GM19463 (cell line): Measurements from ENCODE around the gene POLDIP3.
"Not testable (repeated sequence)": the region's sequence is repeated elsewhere in the genome, so short reads cannot be mapped to it uniquely, and the experiment has no call there.

Experiments used
- ATAC-seq: cut with Tn5 transposase; IDR thresholded peaks from one replicate; pipeline ENCODE4 v1.9.1; 2021; ENCODE audit warnings: mild to moderate bottlenecking, moderate library complexity; ENCODE audit not compliant: unreplicated experiment

POLDIP3 gene

DNA sequence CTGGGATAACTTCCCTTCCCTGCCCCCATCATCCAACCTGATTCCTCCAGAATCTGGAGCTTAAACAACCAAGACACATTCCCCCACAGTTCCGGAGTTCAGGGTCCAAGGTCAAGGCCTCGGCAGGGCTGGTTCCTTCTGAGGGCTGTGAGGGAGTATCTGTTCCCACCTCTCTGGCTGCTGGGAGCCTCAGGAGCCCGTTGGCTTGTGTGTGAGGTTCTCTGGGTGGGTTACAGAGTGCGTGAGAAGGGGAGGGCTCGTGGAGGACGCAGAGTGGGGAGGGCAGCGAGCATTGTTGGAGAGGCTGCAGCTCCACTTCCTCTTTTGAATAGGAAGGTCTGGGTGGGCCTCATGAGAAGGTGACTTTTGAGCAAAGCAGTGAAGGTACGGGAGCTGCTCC is 52.4 kb downstream of the POLDIP3 start:
- no peak for ATAC-seq

- no peak for ATAC-seq
Observed at GRCh38 chr22:42561856-42562255, 52.8 kb downstream of the POLDIP3 start.

- ATAC-seq, result no peak
Observed at GRCh38 chr22:42560781-42561180, 53.9 kb downstream of the POLDIP3 start.

GRCh38 chr22:42560381-42560780 is 54.3 kb downstream of the POLDIP3 start:
- no peak for ATAC-seq

GRCh38 chr22:42553475-42554361 is 61.0 kb downstream of the POLDIP3 start, which contains the start of gene SERHL2:
SERHL2 (plus strand) TSS chr22:42553956; CDS start chr22:42554021, 65 bp downstream.
- peak; percentile 56 for ATAC-seq

DNA sequence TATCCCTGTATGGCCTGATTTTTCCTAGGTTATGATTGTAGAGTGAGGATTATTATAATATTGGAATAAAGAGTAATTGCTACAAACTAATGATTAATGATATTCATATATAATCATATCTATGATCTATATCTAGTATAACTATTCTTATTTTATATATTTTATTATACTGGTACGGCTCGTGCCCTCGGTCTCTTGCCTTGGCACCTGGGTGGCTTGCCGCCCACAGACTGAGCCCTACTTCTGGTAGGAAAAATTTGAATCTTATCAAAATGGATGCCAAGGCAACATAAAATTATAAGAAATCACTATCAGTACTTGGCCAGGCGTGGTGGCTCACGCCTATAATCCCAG is 62.4 kb downstream of the POLDIP3 start:
- ATAC-seq, result not testable (repeated sequence)

GRCh38 chr22:42549331-42550060 is 65.2 kb downstream of the POLDIP3 start:
- ATAC-seq, result no peak

- no peak for ATAC-seq
Observed at GRCh38 chr22:42548597-42549330, 65.9 kb downstream of the POLDIP3 start.

GRCh38 chr22:42548126-42548525 is 66.6 kb downstream of the POLDIP3 start:
- ATAC-seq, result not testable (repeated sequence)

DNA sequence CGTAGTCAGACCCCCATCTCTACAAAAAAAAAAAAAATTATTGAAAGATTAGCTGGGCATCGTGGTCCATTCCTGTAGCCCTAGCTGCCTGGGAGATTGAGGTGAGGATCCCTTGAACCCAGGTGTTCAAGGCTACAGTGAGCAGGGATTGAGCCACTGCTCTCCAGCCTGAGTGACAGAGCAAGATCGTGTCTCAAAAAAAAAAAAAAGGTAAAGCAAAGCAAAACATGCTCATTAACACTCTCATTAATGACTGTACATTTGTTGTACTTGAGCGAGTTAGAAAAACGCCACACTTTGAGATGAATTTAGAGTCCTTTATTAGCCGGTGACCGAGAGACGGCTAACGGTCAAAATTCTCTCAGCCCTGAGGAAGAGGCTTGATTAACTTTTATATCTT is 67.1 kb downstream of the POLDIP3 start:
- ATAC-seq, result no peak

- ATAC-seq, result no peak
Observed at GRCh38 chr22:42544686-42545085, 70.0 kb downstream of the POLDIP3 start.

DNA sequence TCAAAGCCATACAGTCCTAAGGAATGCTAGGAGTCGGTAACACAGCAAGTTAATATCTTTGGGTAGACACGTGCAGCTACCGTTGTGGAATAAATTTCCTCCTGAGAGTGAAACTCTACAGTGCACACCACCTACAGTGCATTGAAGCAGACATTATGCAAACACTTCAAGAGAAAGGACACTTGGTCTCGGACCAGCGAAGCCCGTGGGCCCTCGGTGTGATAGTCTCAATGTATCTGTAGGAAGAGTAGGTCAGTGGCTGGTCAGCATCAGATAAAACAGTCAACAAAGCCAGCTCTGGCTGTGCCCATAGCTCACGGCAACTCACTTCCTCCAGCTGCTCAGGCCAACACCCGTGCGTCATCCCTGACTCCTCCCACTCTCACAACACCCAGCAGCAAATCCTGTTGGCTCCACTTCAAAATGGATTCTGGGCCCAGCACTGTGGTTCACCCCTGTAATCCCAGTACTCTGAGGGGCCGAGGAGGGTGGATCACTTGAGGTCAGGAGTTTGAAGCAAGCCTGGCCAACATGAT is 75.4 kb downstream of the POLDIP3 start:
- not testable (repeated sequence) for ATAC-seq

DNA sequence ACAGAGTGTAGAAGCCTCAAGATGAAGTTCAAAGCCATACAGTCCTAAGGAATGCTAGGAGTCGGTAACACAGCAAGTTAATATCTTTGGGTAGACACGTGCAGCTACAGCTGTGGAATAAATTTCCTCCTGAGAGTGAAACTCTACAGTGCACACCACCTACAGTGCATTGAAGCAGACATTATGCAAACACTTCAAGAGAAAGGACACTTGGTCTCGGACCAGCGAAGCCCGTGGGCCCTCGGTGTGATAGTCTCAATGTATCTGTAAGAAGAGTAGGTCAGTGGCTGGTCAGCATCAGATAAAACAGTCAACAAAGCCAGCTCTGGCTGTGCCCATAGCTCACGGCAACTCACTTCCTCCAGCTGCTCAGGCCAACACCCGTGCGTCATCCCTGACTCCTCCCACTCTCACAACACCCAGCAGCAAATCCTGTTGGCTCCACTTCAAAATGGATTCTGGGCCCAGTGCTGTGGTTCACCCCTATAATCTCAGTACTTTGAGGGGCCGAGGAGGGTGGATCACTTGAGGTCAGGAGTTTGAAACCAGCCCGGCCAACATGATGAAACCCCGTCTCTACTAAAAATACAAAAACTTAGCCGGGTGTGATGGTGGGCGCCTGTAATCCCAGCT is 77.4 kb downstream of the POLDIP3 start:
- peak; percentile 44 for ATAC-seq

DNA sequence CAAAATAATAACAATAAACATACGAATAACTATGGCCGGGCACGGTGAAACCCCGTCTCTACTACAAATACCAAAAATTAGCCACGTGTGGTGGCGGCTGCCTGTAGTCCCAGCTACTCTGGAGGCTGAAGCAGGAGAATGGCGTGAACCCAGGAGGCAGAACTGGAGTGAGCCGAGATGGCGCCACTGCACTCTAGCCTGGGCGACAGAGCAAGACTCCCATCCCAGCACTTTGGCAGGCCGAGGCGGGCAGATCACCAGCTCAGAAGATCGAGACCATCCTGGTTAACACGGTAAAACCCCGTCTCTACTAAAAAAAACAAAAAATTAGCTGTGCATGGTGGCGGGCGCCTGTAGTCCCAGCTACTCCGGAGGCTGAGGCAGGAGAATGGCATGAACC is 78.0 kb downstream of the POLDIP3 start:
- ATAC-seq, result not testable (repeated sequence)

DNA sequence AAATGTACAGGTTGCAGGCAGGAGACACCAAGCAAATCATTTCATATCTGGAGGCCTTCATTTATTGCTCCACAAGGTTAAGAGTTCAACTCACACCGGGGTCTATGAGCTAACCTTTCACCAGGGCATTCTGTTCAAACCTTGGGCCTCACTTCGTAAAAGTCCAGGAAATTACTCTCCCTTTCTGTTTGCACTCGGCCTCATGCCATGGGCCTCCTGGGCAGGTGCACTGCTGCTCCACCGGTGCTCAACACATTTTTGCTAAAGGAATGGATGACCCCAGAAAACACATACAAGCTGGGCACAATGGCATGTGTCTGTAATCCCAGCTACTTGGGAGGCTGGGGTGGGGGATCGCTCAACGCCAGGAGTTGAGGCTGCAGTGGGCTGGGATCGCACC is 78.5 kb downstream of the POLDIP3 start:
- ATAC-seq, result no peak

DNA sequence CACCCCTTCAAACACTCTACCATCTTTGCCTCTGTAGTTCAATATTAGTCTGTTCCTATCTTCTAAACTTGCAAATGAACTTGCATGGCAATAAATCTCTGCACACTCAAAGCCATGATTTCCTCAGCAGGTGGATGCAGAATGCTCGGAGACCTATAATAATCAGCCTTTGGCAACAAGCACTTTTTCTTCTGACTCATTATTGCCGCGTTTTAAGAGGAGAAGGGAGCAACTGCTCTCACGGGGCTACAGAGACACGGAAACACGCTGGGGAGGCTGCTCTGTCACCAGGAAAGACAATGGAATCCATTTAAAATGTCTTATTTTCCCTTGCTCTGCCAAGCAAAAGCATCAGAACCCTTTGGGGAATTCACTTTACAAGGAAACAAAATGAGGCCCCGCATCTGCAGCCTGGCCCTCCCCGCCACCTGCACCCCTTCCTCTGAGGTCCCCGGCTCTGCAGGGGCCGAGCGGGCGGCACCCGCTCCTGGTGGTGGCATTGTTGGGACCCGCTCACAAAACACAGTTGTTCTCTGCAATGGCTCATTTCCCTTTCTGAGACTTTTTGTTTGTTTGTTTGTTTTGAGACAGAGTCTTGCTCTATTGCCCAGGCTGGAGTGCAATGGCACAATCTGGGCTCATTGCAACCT is 79.5 kb downstream of the POLDIP3 start:
- not testable (repeated sequence) for ATAC-seq
